Endothelial cell of umbilical vein (primary cell): Measurements from ENCODE around the gene SNX5. TPM values are rescaled to one million over a fixed set of nuclear protein-coding genes. Genes with fewer than 3 reads are reported as not detected.

Experiments
- BruUV-seq: library from RNA; stranded (reverse); fragments of 400-500 nt; replicated peaks from 2 replicates; lab custom pipeline; 2021; lab: Mats Ljungman, UMichigan
- CTCF ChIA-PET: fragments of 300-600, 350-600 bp; sonication (Branson Sonifier 250); formaldehyde crosslinking; loops from one replicate; lab custom pipeline; 2021; ENCODE audit warnings: antibody characterized with exemption, inconsistent platforms; lab: Charles Lee
- POLR2A ChIA-PET: fragments of 300-600, 350-600 bp; sonication (Branson Sonifier 250); formaldehyde crosslinking; loops from one replicate; lab custom pipeline; 2021; ENCODE audit warnings: antibody characterized with exemption, inconsistent platforms; lab: Charles Lee
- DNase-seq: peaks from one replicate; pipeline ENCODE4 v3.0.0-alpha.2; 2011; ENCODE audit warnings: low read depth, low spot score
- FAIRE-seq: peaks from 2 replicates; lab custom pipeline; 2011; peaks lifted over from hg19 to GRCh38; lab: Jason Lieb, UNC
- H2AFZ ChIP-seq: 2 replicates; pipeline ENCODE4 v1.6.0; 2012; ENCODE audit warnings: low read depth, low read length, control low read depth, inconsistent platforms
- H3K27ac ChIP-seq: 2 replicates; pipeline ENCODE4 v1.5.1; 2011; ENCODE audit warnings: low read depth, mild to moderate bottlenecking, control low read depth, low read length, moderate library complexity; ENCODE audit not compliant: insufficient read depth
- H3K27me3 ChIP-seq, 2 experiments: 2 replicates each; pipeline versions ENCODE4 v1.6.0 to v1.6.1; 2011; ENCODE audit warnings: low read length in 2 of 2, mixed read lengths in 1 of 2; ENCODE audit not compliant: control insufficient read depth in 2 of 2, insufficient read depth in 2 of 2
- H3K36me3 ChIP-seq, 2 experiments: 2 replicates in 1 of 2; 3 replicates in 1 of 2; pipeline ENCODE4 v1.5.1; 2011; ENCODE audit warnings: low read length in 2 of 2, mild to moderate bottlenecking in 1 of 2, moderate library complexity in 1 of 2; ENCODE audit not compliant: control insufficient read depth in 2 of 2, insufficient read depth in 2 of 2; ENCODE audit errors: extremely low read depth in 1 of 2
- H3K4me1 ChIP-seq: 3 replicates; pipeline ENCODE4 v1.5.1; 2011; ENCODE audit warnings: mild to moderate bottlenecking, low read length; ENCODE audit not compliant: control insufficient read depth, insufficient read depth; ENCODE audit errors: extremely low read depth
- H3K4me2 ChIP-seq: 2 replicates; pipeline ENCODE4 v1.6.1; 2011; ENCODE audit warnings: low read length, control low read depth, mixed read lengths; ENCODE audit not compliant: insufficient read depth
- H3K4me3 ChIP-seq, 3 experiments: fragments of 200-600 bp in 1 of 3; sonication (generic), shearing (Covaris generic) in 1 of 3; replicated peaks in 1 of 3; 2 replicates each; pipeline ENCODE4 v1.5.1; 2011 to 2016; ENCODE audit warnings: control low read depth in 3 of 3, low read length in 3 of 3, mild to moderate bottlenecking in 2 of 3, inconsistent platforms in 1 of 3, low read depth in 1 of 3, moderate library complexity in 1 of 3; ENCODE audit not compliant: insufficient read depth in 1 of 3
- H3K79me2 ChIP-seq: 2 replicates; pipeline ENCODE4 v1.6.0; 2012; ENCODE audit warnings: low read length, inconsistent platforms; ENCODE audit not compliant: control insufficient read depth, insufficient read depth
- H3K9ac ChIP-seq: replicated peaks from 2 replicates; pipeline ENCODE3; 2011; ENCODE audit warnings: low read length, control low read depth; ENCODE audit not compliant: insufficient read depth; ENCODE audit errors: extremely low read depth
- H3K9me1 ChIP-seq: replicated peaks from 3 replicates; pipeline ENCODE4 v1.6.0; 2011; ENCODE audit warnings: mild to moderate bottlenecking, low read length; ENCODE audit not compliant: control insufficient read depth, insufficient read depth; ENCODE audit errors: extremely low read depth
- H3K9me3 ChIP-seq: replicated peaks from 2 replicates; pipeline ENCODE4 v1.5.1; 2012; ENCODE audit warnings: low read length, inconsistent platforms; ENCODE audit not compliant: control insufficient read depth, insufficient read depth
- H4K20me1 ChIP-seq: replicated peaks from 2 replicates; pipeline ENCODE3; 2011; ENCODE audit warnings: mild to moderate bottlenecking, low read length; ENCODE audit not compliant: control insufficient read depth, insufficient read depth; ENCODE audit errors: extremely low read depth
- EZH2 ChIP-seq: IDR thresholded peaks from 2 replicates; pipeline ENCODE4 v1.6.1; 2012; ENCODE audit warnings: borderline replicate concordance, low read depth, mild to moderate bottlenecking, moderate library complexity, low read length, inconsistent platforms; ENCODE audit not compliant: severe bottlenecking
- FOS ChIP-seq: IDR thresholded peaks from 2 replicates; pipeline ENCODE4 v1.6.1; 2011; ENCODE audit warnings: mild to moderate bottlenecking, low read length, moderate library complexity, borderline replicate concordance; ENCODE audit not compliant: insufficient read depth
- GATA2 ChIP-seq: IDR thresholded peaks from 2 replicates; pipeline ENCODE4 v1.7.0; 2011; ENCODE audit warnings: low read depth, mild to moderate bottlenecking, moderate library complexity, mixed read lengths, low read length; ENCODE audit not compliant: insufficient read length, insufficient read depth
- JUN ChIP-seq: IDR thresholded peaks from 2 replicates; pipeline ENCODE4 v1.6.1; 2011; ENCODE audit warnings: borderline replicate concordance, low read depth; ENCODE audit not compliant: insufficient read length, insufficient read depth
- MYC ChIP-seq: IDR thresholded peaks from one replicate; pipeline ENCODE4 v1.6.1; 2011; ENCODE audit warnings: mild to moderate bottlenecking, low read depth, low read length
- POLR2AphosphoS5 ChIP-seq: IDR thresholded peaks from 2 replicates; pipeline ENCODE4 v1.6.1; 2012; ENCODE audit warnings: low read depth, mild to moderate bottlenecking, control low read depth, low read length, moderate library complexity; ENCODE audit not compliant: insufficient read depth
- dilution Hi-C: fragments of 300-500 bp; cut with MboI; formaldehyde crosslinking; loops from one replicate; pipeline ENCODE4 v1.15.0; 2019; ENCODE audit warnings: low sequenced_read_pairs; ENCODE audit not compliant: extremely low pct_ligation_motif_present
- intact Hi-C: fragments of 100-400 bp; cut with micrococcal nuclease; formaldehyde crosslinking; loops from one replicate; pipeline ENCODE4 v1.10.0; 2022
- polyA plus RNA-seq, 4 experiments: library from polyadenylated mRNA; depleted of rRNA in 3 of 4; stranded (reverse) in 3 of 4; unstranded in 1 of 4; fragments of >200 nt; gene quantifications; 2 replicates each; pipeline versions ENCODE4 v1.2.1 to v1.2.3, GENCODE V29; 2011 to 2012; ENCODE audit warnings: missing spikeins in 1 of 4
- total RNA-seq: library from RNA; stranded (reverse); gene quantifications from 2 replicates; pipeline ENCODE4 v1.2.3, GENCODE V29; 2021
- TF ChIP-seq, protein P1 (sequence below), 2 donors: IDR thresholded peaks; 1 replicate in 1 of 2; 2 replicates in 1 of 2; pipeline ENCODE4 v1.5.1; 2011; ENCODE audit warnings: low read length in 2 of 2, mild to moderate bottlenecking in 2 of 2, moderate library complexity in 2 of 2, control low read depth in 1 of 2, inconsistent platforms in 1 of 2, low read depth in 1 of 2; ENCODE audit not compliant: insufficient read depth in 1 of 2; ENCODE audit errors: extremely low read depth in 1 of 2

SNX5 gene
- total and polyA plus RNA-seq, 2 donors (not counting 3 experiments of a cell fraction or from before 2014, with no cell fraction given) = 76.2 to 121 TPM

DNA sequence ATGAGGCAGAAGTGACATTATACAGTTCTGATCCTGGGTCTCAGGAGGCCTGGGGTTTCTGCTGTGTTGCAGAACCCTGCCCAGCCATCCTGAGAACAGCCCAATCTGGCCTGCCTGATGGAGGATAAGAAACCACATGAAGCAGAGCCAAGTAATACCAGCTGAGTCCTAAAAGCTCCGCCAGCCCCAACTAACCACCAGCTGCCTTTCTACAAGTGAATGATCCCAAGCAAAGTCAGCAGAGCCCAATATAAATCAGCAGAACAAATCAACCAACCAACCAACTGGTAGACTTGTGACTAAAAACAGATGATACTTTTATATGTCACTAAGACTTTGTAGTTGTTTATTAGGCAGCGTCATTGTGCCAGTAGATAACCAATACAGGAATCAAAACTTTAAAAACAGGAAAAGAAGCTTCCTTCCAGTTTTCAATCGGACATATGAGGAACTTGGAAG is 52.1 kb downstream of the SNX5 start:
- no peak overlapping the region for H3K4me2 ChIP-seq
- no peak overlapping the region for H3K9ac ChIP-seq

DNA sequence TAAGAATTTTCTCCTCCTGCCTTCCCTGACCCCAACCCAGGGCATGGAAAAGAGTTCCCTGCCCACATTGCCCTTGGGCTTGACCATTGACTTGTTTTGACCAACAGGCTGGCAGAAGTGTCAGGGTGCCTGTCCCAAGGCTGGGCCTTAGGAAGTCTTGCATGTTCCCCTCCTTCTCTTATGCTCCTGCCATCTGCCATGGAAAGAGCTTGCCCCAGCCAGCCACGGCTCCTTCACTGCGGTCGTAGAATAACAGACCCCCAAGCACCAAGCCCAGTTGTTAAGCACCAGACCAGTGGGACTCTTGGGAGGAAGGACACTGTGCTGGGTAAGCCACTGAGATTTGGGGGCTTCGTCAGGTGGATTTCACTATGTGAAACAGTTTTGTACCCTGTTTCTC is 53.6 kb downstream of the SNX5 start:
- ChIA-PET CTCF (no interaction called here), POLR2A (no interaction called here)
- Histone ChIP-seq H4K20me1 (no peaks in the 10 kb centered on the region), H3K36me3 (no peaks in the 10 kb centered on the region), H3K9ac (no peak overlapping the region), H3K9me3 (no peaks in the 10 kb centered on the region), H3K4me2 (no peak overlapping the region), H3K4me1 (no peaks in the 10 kb centered on the region), H2AFZ (no peak overlapping the region), H3K79me2 (no peaks in the 10 kb centered on the region), H3K9me1 (no peaks in the 10 kb centered on the region), H3K27me3 (peaks cover 2 to 7% of the 10 kb centered on the region in 2 experiments), H3K4me3 (no peak overlapping the region), H3K27ac (no peak overlapping the region)
- BruUV-seq = no TSS peak
- no peak for DNase-seq
- dilution Hi-C loops (no loop called here), intact Hi-C loops (no loop called here)
- no peak for FAIRE-seq
- TF ChIP-seq JUN (no peak), FOS (no peak), GATA2 (no peak), EZH2 (no peak), POLR2AphosphoS5 (no peak), MYC (no peak)

More for the DNA sequence above, 52.1 kb downstream of the SNX5 start:
- dilution Hi-C loops = no loop called here
- Histone ChIP-seq H3K4me1 (no peaks in the 10 kb centered on the region), H4K20me1 (no peaks in the 10 kb centered on the region), H3K79me2 (no peaks in the 10 kb centered on the region), H3K27ac (no peak overlapping the region), H3K36me3 (no peaks in the 10 kb centered on the region), H3K4me3 (no peak overlapping the region), H3K27me3 (peaks cover 4 to 5% of the 10 kb centered on the region in 2 experiments), H3K9me3 (no peaks in the 10 kb centered on the region), H2AFZ (no peak overlapping the region), H3K9me1 (no peaks in the 10 kb centered on the region)
- ChIA-PET POLR2A (no interaction called here), CTCF (interaction anchor here (1.0 to 1.4 kb wide), 2 partner anchors 21 to 23 kb away, joined by 3 to 4 read pairs; no protein-coding TSS in a partner anchor)
- no TSS peak for BruUV-seq
- DNase-seq (no peak), FAIRE-seq (no peak)
- TF ChIP-seq, protein P1, sequence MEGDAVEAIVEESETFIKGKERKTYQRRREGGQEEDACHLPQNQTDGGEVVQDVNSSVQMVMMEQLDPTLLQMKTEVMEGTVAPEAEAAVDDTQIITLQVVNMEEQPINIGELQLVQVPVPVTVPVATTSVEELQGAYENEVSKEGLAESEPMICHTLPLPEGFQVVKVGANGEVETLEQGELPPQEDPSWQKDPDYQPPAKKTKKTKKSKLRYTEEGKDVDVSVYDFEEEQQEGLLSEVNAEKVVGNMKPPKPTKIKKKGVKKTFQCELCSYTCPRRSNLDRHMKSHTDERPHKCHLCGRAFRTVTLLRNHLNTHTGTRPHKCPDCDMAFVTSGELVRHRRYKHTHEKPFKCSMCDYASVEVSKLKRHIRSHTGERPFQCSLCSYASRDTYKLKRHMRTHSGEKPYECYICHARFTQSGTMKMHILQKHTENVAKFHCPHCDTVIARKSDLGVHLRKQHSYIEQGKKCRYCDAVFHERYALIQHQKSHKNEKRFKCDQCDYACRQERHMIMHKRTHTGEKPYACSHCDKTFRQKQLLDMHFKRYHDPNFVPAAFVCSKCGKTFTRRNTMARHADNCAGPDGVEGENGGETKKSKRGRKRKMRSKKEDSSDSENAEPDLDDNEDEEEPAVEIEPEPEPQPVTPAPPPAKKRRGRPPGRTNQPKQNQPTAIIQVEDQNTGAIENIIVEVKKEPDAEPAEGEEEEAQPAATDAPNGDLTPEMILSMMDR (IDR thresholded peaks at IDR 0.05; ENCODE audit: extremely low read depth in 1 of 2, insufficient read depth in 1 of 2, low read depth in 1 of 2, low read length in 2 of 2) = no peak
- TF ChIP-seq JUN (no peak), EZH2 (no peak)
- intact Hi-C loops = no loop called here
